NAMALWA (cell line): ENCODE measurements around the gene SUMF1.
"Not testable (repeated sequence)": the region's sequence is repeated elsewhere in the genome, so short reads cannot be mapped to it uniquely, and the experiment has no call there.

Source experiments
- DNase-seq: peaks from one replicate; pipeline ENCODE4 v3.0.0-alpha.2; 2015; ENCODE audit warnings: low spot score

The SUMF1 gene

GRCh38 chr3:4460334-4460733 is 6.7 kb downstream of the SUMF1 start:
- no peak for DNase-seq

GRCh38 chr3:4458961-4459360 is 8.1 kb downstream of the SUMF1 start:
- DNase-seq = no peak

- not testable (repeated sequence) for DNase-seq
Observed at GRCh38 chr3:4456780-4457179, 10.3 kb downstream of the SUMF1 start.

- DNase-seq = no peak
Observed at GRCh38 chr3:4454142-4454541, 12.9 kb downstream of the SUMF1 start.

GRCh38 chr3:4449043-4449805 is 17.8 kb downstream of the SUMF1 start:
- DNase-seq = no peak

- no peak for DNase-seq
Observed at GRCh38 chr3:4448187-4448586, 18.9 kb downstream of the SUMF1 start.

- DNase-seq = no peak
Observed at GRCh38 chr3:4447295-4447999, 19.6 kb downstream of the SUMF1 start.

- DNase-seq = no peak
Observed at GRCh38 chr3:4440951-4441350, 26.1 kb downstream of the SUMF1 start.

GRCh38 chr3:4438296-4438695 is 28.8 kb downstream of the SUMF1 start:
- no peak for DNase-seq

- DNase-seq = no peak
Observed at GRCh38 chr3:4432259-4432658, 34.8 kb downstream of the SUMF1 start.

GRCh38 chr3:4429648-4430350 is 37.3 kb downstream of the SUMF1 start:
- no peak for DNase-seq

- DNase-seq = peak; percentile 18
Observed at GRCh38 chr3:4426782-4427344, 40.2 kb downstream of the SUMF1 start.

- DNase-seq = no peak
Observed at GRCh38 chr3:4426261-4426781, 40.7 kb downstream of the SUMF1 start.

GRCh38 chr3:4425707-4426106 is 41.4 kb downstream of the SUMF1 start:
- DNase-seq = no peak

GRCh38 chr3:4425055-4425454 is 42.0 kb downstream of the SUMF1 start:
- no peak for DNase-seq

GRCh38 chr3:4421121-4421520 is 45.9 kb downstream of the SUMF1 start:
- no peak for DNase-seq

GRCh38 chr3:4419920-4420319 is 47.1 kb downstream of the SUMF1 start:
- DNase-seq = no peak

- DNase-seq = no peak
Observed at GRCh38 chr3:4419386-4419785, 47.7 kb downstream of the SUMF1 start.

GRCh38 chr3:4418156-4418555 is 48.9 kb downstream of the SUMF1 start:
- no peak for DNase-seq

GRCh38 chr3:4417449-4417848 is 49.6 kb downstream of the SUMF1 start:
- DNase-seq = no peak

- no peak for DNase-seq
Observed at GRCh38 chr3:4416961-4417360, 50.1 kb downstream of the SUMF1 start.

GRCh38 chr3:4416427-4416945 is 50.6 kb downstream of the SUMF1 start:
- DNase-seq = no peak
